Fibroblast of skin of abdomen (primary cell): ENCODE measurements around the gene TMEM131L.

Experiments used
- DNase-seq: peaks from one replicate; pipeline ENCODE4 v3.0.0-alpha.2; 2013

Gene TMEM131L

GRCh38 chr4:153622778-153623240 lies 156.6 kb downstream of the TMEM131L start:
- no peak for DNase-seq

GRCh38 chr4:153623491-153623890 lies 157.3 kb downstream of the TMEM131L start:
- no peak for DNase-seq

- no peak for DNase-seq
These were observed 162.7 kb downstream of the TMEM131L start for GRCh38 chr4:153628796-153629315.

- no peak for DNase-seq
These were observed 163.6 kb downstream of the TMEM131L start for GRCh38 chr4:153629776-153630175.

- DNase-seq: peak; percentile 32
These were observed 168.7 kb downstream of the TMEM131L start for GRCh38 chr4:153634738-153635353.

GRCh38 chr4:153635846-153636245 lies 169.7 kb downstream of the TMEM131L start:
- DNase-seq: no peak

GRCh38 chr4:153637201-153637600 lies 171.0 kb downstream of the TMEM131L start:
- no peak for DNase-seq

GRCh38 chr4:153638011-153638410 lies 171.9 kb downstream of the TMEM131L start:
- no peak for DNase-seq

GRCh38 chr4:153638999-153639398 lies 172.8 kb downstream of the TMEM131L start:
- no peak for DNase-seq

- DNase-seq: no peak
These were observed 174.0 kb downstream of the TMEM131L start for GRCh38 chr4:153639833-153640802.

- DNase-seq: no peak
These were observed 175.4 kb downstream of the TMEM131L start for GRCh38 chr4:153641532-153641931.

GRCh38 chr4:153643406-153644383 lies 177.5 kb downstream of the TMEM131L start:
- peak; percentile 65 for DNase-seq

GRCh38 chr4:153645183-153645582 lies 179.0 kb downstream of the TMEM131L start:
- DNase-seq: no peak

GRCh38 chr4:153646261-153646660 lies 180.1 kb downstream of the TMEM131L start:
- DNase-seq: no peak

GRCh38 chr4:153646978-153647377 lies 180.8 kb downstream of the TMEM131L start:
- no peak for DNase-seq

- DNase-seq: no peak
These were observed 181.8 kb downstream of the TMEM131L start for GRCh38 chr4:153647975-153648374.

- DNase-seq: no peak
These were observed 183.4 kb downstream of the TMEM131L start for GRCh38 chr4:153649572-153649991.

GRCh38 chr4:153651116-153651515 lies 185.0 kb downstream of the TMEM131L start:
- DNase-seq: no peak

GRCh38 chr4:153651587-153651986 lies 185.4 kb downstream of the TMEM131L start:
- no peak for DNase-seq

GRCh38 chr4:153652051-153652784 lies 186.1 kb downstream of the TMEM131L start:
- DNase-seq: no peak

GRCh38 chr4:153655002-153655541 lies 188.9 kb downstream of the TMEM131L start:
- DNase-seq: no peak
